NCI-H345 treated with DMSO at 0.1 percent for 48 hours (cell line): Measurements from ENCODE around the gene PLA2G4E.
A peak's percentile ranks its signal among the peaks of the same experiment; 100 is the strongest.

Experiments used
- DNase-seq: peaks from one replicate; lab custom pipeline; 2025; ENCODE audit not compliant: unreplicated experiment; lab: John Stamatoyannopoulos, UW

PLA2G4E gene, protein sequence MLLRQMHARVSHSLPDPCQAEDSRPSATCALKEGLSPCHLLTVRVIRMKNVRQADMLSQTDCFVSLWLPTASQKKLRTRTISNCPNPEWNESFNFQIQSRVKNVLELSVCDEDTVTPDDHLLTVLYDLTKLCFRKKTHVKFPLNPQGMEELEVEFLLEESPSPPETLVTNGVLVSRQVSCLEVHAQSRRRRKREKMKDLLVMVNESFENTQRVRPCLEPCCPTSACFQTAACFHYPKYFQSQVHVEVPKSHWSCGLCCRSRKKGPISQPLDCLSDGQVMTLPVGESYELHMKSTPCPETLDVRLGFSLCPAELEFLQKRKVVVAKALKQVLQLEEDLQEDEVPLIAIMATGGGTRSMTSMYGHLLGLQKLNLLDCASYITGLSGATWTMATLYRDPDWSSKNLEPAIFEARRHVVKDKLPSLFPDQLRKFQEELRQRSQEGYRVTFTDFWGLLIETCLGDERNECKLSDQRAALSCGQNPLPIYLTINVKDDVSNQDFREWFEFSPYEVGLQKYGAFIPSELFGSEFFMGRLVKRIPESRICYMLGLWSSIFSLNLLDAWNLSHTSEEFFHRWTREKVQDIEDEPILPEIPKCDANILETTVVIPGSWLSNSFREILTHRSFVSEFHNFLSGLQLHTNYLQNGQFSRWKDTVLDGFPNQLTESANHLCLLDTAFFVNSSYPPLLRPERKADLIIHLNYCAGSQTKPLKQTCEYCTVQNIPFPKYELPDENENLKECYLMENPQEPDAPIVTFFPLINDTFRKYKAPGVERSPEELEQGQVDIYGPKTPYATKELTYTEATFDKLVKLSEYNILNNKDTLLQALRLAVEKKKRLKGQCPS

DNA sequence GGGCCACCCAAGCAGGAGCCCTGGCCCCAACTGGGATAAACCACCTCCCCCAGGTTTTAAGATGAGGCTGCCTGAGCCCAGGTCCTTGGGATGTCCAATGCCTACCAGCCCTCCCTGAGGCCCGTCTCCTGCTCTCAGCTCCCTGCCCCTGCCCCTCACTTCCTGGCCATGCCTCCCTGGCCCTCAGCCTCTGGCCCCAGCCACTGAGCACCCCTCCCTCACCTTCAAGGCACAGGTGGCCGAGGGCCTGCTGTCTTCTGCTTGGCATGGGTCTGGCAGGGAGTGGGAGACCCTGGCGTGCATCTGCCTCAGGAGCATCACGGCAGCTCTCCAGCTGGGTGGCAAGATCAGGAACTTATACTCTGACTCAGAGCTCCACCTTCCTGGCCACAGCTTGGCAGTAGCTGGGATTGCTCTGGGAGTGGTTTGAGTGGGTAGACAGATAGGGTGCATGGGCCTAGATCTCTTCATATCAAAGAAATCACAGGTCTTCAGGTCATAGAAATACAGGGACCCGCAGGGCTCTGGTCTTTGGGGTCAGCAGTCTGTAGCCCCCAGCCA is at the start of gene PLA2G4E:
TSS of gene PLA2G4E (minus strand) at position 330 of the 561 bp plus-strand sequence. CDS start at position 318, 12 bp downstream.
- no peak for DNase-seq

- no peak for DNase-seq
These were observed 49.6 kb upstream of the PLA2G4E start for GRCh38 chr15:42070279-42070975.

DNA sequence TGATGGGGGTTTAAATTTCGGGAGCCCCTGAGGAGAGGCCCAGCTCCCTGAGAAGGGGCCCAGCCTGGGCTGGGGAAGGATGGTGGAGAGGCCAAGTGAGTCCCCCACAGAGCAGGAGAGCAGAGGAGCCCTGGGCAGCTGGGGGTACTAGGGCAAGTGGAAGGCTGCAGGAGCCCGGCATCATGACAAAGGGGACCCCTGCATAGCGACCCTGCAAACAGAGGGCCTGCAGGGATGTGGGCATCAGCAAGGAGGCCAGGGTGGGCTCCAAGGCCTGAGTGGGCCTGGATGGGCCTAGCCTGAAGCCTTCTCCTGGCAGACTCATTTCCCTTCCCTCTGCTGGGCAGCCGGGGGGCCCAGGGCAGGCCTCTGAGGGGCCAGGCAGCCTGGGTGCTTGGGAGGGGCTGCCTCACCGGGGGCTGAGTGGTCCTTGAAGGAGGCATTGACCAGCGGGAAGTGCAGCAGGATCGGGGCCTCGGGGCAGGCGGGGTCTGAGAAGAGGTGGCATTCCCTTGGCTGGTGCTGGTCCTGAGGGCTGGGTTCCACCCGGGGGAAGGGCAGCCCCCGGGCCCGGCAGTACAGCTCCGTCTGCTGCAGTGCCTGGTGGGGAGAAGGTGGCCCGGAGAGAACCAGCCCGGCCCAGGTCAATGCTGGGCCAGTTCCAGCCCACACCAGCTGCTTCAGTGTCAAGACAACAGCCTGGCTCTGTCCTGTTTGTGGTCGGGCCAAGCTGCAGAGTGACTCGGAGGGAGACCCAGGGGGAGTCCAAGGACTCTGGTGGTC is 48.8 kb upstream of the PLA2G4E start:
- no peak for DNase-seq

DNA sequence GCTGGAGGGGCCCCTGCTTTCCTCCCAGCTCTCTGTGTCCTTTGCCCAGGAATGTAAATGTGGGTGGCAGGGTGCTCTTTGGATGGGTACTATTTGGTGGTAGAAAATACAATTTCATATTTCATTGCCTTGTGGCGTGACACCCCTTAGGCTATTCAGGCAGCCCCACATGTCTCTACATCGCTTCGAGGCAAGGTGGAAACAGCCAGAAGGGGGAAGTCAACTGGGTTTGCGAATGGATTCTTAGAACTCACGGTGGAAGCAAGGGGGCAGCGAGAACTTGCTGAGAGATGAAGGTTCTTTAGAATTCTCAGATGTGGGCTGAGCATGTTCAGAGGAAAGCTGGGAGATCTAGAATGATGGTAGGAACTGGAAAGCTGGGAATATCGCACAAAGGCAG is 48.2 kb upstream of the PLA2G4E start:
- DNase-seq: no peak

- no peak for DNase-seq
These were observed 47.8 kb upstream of the PLA2G4E start for GRCh38 chr15:42068601-42069000.

GRCh38 chr15:42066764-42067415 is 46.0 kb upstream of the PLA2G4E start:
- DNase-seq: no peak

DNA sequence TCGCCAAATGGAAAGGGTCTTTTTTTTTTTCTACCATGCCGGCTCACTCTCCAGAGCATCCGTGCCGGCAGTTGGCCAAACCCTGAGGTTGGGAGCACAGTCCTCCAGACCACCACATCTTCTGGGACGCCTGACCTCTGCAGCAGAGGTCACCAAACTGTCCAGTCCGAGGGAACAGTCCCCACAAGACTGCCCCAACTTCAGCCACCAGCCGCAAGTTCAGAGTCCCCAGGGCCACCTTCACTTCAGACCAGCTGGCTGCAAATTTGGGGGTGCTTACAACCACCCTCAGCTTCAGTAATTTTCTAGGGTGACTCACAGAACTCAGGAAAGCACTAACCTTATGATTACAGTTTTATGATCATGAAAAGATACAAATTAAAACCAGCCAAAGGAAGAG is 44.6 kb upstream of the PLA2G4E start:
- DNase-seq: no peak

DNA sequence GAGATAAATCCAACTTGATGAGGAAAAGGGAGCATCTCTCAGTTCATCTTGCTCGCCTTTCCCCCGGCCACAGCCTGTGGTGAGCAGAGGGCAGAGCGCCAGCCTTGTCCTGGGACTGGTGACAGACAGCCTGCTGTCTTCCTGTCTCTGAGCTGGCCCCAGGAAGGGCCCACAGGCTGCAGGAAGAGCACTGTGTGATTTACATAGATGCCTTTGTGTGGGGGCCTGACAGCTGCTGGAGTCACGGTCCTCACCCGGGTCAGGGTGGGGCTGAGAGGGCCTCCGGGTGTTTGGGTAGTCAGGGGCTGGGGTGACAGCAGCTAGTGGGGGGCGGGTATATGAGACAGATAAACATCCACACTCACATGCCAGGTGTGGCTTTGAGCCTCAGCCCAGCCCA is 44.2 kb upstream of the PLA2G4E start:
- no peak for DNase-seq

DNA sequence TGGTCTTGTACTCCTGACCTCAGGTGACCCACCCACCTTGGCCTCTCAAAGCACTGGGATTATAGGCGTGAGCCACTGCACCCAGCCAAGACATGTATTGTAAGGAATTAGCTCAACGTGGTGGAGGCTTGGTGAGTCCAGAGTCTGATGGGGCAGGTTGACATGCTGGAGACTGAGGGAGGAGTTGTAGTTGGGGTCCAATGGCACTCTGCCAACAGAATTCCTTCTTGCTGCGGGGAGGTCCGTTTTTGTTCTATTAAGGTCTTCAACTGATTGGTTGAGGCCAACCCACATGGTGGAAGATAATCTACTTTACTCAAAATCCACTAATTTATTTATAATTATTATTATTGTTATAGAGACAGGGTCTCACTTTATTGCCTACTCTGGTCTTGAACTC is 43.4 kb upstream of the PLA2G4E start:
- no peak for DNase-seq

GRCh38 chr15:42063122-42063848 is 42.4 kb upstream of the PLA2G4E start:
- DNase-seq: no peak

- DNase-seq: no peak
These were observed 41.5 kb upstream of the PLA2G4E start for GRCh38 chr15:42062284-42062806.

DNA sequence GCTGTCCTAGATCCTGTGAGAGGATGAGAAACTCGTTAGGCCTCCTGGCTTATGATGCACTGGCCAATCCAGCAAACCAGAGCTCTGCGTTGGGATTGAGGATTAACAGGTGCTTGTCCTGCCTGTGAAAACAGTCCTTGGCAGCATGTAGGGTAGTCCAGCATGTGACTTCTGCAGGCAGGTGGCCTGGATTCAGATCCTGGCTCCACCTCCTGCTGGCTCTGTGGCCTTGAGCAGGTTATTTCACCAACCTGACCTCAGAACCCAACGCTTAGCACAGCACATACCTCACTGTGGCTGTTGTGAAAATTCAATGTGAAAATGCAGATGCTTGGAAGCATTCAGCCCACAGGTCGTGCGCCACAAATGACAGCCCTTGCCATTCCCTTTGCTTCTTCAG is 40.0 kb upstream of the PLA2G4E start:
- DNase-seq: no peak

DNA sequence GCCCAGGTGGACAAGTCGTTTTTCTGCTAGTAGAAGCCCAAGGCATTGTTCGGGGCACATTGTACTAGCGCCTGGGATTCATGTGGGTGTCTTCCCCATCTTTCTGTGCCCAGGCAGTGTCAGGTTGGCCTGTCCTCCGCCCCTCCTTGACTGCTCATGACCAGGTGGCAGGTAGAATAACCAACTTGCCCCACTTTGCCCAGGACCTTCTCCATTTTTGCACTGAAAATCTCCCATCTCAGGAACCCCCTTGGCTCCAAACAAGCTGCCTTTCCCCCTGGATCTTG is 39.6 kb upstream of the PLA2G4E start:
- no peak for DNase-seq

DNA sequence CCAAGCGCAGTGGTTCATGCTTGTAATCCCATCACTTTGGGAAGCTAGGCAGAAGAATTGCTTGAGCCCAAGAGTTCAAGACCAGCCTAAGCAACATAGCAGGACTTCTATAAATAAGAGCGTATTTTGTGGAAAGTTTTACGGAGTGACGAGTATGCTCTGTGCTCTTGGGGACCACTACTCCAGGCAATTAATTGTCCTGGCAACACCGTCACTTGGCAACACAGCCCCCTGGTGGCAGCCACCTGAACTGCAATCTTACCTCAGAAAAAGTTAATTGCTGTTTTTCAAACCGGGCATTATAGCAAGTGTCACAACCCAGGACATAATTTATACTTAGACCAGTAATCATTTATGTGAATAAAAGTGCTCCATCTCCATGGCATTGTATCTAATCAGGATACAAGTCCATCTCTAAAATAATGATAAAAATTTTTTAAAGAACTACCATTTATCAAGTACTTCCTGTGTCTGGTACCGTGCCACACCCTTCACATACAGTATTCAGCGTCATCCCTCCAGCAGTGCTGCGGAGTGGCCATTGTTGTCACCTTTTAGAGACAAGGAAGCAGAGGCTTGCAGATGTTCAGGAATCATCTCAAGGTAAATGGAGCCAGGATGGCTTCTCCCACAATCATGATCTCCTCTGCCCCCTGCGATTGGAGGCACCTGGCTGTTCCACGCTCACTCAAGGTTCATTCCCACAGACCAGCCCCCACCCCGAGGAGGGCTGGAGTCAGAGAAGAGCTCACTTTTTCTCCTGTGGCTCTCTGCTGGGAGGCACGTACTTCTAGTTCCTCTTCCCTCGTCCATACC is 39.0 kb upstream of the PLA2G4E start:
- no peak for DNase-seq

DNA sequence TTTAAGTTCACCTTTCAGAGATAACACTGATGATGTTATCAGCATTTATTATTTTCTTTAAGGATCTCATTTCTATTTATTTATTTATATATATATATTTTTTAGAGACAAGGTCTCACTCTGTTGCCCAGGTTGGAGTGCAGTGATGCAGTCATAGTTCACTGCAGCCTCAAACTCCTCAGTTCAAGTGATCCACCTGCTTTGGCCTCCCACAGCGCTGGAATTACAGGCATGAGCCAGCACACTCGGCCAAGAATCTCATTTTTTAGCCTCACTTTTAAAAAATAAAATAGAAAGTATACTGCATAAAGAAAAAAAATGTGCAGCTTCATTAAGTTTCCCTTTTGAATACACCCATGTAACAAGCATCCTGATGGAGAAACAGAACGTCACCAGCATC is 37.9 kb upstream of the PLA2G4E start:
- DNase-seq: no peak

- DNase-seq: no peak
These were observed 37.2 kb upstream of the PLA2G4E start for GRCh38 chr15:42057799-42058646.

GRCh38 chr15:42056934-42057798 is 36.3 kb upstream of the PLA2G4E start:
- DNase-seq: peak; percentile 63
